ENCODE results near the gene COL1A2. TPM values are rescaled to one million over a fixed set of nuclear protein-coding genes. Genes with fewer than 3 reads are reported as not detected.

Gene COL1A2
- 1,211 and 1,351 TPM in 2 replicates for total RNA-seq (2012; rRNA removed)
- polyA plus RNA-seq (2012; rRNA removed), result 3,922 and 4,454 TPM in 2 replicates
- 4,367 and 7,099 TPM in 2 replicates for polyA plus RNA-seq (2012; cell fraction: cytosol; rRNA removed)
- polyA plus RNA-seq (2012; cell fraction: nucleus; rRNA removed; ENCODE audit: low replicate concordance), result 4,818 and 7,550 TPM in 2 replicates
- percentile 100 among the genes with signal in this experiment for Bru-seq, nascent RNA
- BruChase-seq, experiment 1, labeled RNA remaining after a 6-hour chase, result percentile 100 among the genes with signal in this experiment
- BruChase-seq, experiment 2, labeled RNA remaining after a 2-hour chase, result percentile 100 among the genes with signal in this experiment
- long read RNA-seq, transcript COL1A2-203 (4 exons, 1,123 nt), result major isoform, 70 of 26,295 reads
- long read RNA-seq, partial matches to known transcripts, result 23,786 of 26,295 reads
- long read RNA-seq, other reads (novel, unspliced or antisense), result 2,439 of 26,295 reads

DNA sequence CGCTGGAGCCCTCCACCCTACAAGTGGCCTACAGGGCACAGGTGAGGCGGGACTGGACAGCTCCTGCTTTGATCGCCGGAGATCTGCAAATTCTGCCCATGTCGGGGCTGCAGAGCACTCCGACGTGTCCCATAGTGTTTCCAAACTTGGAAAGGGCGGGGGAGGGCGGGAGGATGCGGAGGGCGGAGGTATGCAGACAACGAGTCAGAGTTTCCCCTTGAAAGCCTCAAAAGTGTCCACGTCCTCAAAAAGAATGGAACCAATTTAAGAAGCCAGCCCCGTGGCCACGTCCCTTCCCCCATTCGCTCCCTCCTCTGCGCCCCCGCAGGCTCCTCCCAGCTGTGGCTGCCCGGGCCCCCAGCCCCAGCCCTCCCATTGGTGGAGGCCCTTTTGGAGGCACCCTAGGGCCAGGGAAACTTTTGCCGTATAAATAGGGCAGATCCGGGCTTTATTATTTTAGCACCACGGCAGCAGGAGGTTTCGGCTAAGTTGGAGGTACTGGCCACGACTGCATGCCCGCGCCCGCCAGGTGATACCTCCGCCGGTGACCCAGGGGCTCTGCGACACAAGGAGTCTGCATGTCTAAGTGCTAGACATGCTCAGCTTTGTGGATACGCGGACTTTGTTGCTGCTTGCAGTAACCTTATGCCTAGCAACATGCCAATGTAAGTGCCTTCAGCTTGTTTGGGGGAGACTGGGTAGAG is at the start of gene COL1A2:
TSS of gene COL1A2 (plus strand) at position 459 of the 704 bp plus-strand sequence. CDS start at position 596, 137 bp downstream.
- H4K20me1 ChIP-seq (ENCODE audit: insufficient read depth, low read length), result peaks cover 22% of the 10 kb centered on the region; the same call in 1 of the 2 replicates
- H3K27me3 ChIP-seq (ENCODE audit: control insufficient read depth, insufficient read depth, low read length), result no peaks in the 10 kb centered on the region
- peak within 1 kb of the TSS; percentile 78 for H4K5ac ChIP-seq (ENCODE audit: low read depth, low read length)
- in situ Hi-C loops (cut with MboI; ENCODE audit: low sequenced_read_pairs) (loop anchor here (5.0 kb wide), 1 partner anchor 97 kb away; no protein-coding TSS in a partner anchor), dilution Hi-C loops (cut with HindIII; ENCODE audit: low sequenced_read_pairs, unreplicated experiment) (no loop called here), intact Hi-C loops (cut with micrococcal nuclease) (loop anchor here (1.0 to 5.0 kb wide), 5 partner anchors 19 to 97 kb away; no protein-coding TSS in a partner anchor)
- peak; percentile 85 for ATAC-seq (ENCODE audit: low read depth)
- peak within 1 kb of the TSS; percentile 99 for H3K14ac ChIP-seq (replicated peaks; ENCODE audit: low read depth, low read length)
- H3K9me3 ChIP-seq (ENCODE audit: control insufficient read depth, insufficient read depth, low read length), result no peaks in the 10 kb centered on the region
- H3K36me3 ChIP-seq (ENCODE audit: control insufficient read depth, insufficient read depth, low read length), result peaks cover 28% of the 10 kb centered on the region
- BruUV-seq (replicated peaks), result no TSS peak
- peak within 1 kb of the TSS; percentile 99 for H3K9ac ChIP-seq (ENCODE audit: low read depth, low read length)
- 2% methylated on average over 12 of the region's 32 CpGs; no CpG with 5 or more reads in 1 of the 2 experiments for WGBS, 2 experiments (ENCODE audit: extremely low coverage in 2 of 2, insufficient read length in 1 of 2)
- peak within 1 kb of the TSS; percentile 99 for H2AK9ac ChIP-seq (replicated peaks; ENCODE audit: low read depth, low read length, poor library complexity)
- H4K91ac ChIP-seq (ENCODE audit: insufficient read depth, low read depth, low read length), result peak within 1 kb of the TSS; percentile 99
- peak within 1 kb of the TSS; percentile 92 for H2BK5ac ChIP-seq (ENCODE audit: low read depth, low read length, poor library complexity, severe bottlenecking)
- peak within 1 kb of the TSS; percentile 81 for H3K4me3 ChIP-seq (ENCODE audit: insufficient read depth, low read depth, low read length)
- POLR2A ChIA-PET (ENCODE audit: unreplicated experiment), result interaction anchor here (0.7 to 3.4 kb wide), 13 partner anchors 9 to 105 kb away, joined by 3 to 169 read pairs (median 7); no protein-coding TSS in a partner anchor
- peak within 1 kb of the TSS; percentile 99 for H3K23ac ChIP-seq (ENCODE audit: low read depth, low read length)
- CTCF ChIA-PET, result interaction anchor here (0.6 to 2.5 kb wide), 7 partner anchors 20 to 106 kb away, joined by 3 to 31 read pairs (median 6); no protein-coding TSS in a partner anchor
- H3K79me1 ChIP-seq (ENCODE audit: low read depth in 1 of 2, low read length in 2 of 2), result peaks cover 13 to 28% of the 10 kb centered on the region in 2 experiments
- peak within 1 kb of the TSS; percentile 86 for H2AFZ ChIP-seq (replicated peaks; ENCODE audit: low read length, poor library complexity)
- peak; percentile 99 for DNase-seq
- H4K8ac ChIP-seq (ENCODE audit: low read depth in 2 of 2, low read length in 2 of 2), result peak within 1 kb of the TSS; percentile 92 to 94
- H3K56ac ChIP-seq (ENCODE audit: extremely low read depth, insufficient read depth, low read length), result peak within 1 kb of the TSS; percentile 97
- H3K27ac ChIP-seq (ENCODE audit: insufficient read depth, low read length), result peak within 1 kb of the TSS; percentile 99
- H3K4ac ChIP-seq (ENCODE audit: low read depth, low read length), result peak within 1 kb of the TSS; percentile 99
- H2BK120ac ChIP-seq (ENCODE audit: low read depth, low read length), result peak within 1 kb of the TSS; percentile 95
- peaks cover 16% of the 10 kb centered on the region for H3K4me1 ChIP-seq (ENCODE audit: control insufficient read depth, insufficient read depth, low read length)
- peak within 1 kb of the TSS; percentile 90 for H3K4me2 ChIP-seq (ENCODE audit: low read depth, low read length)
- H2BK15ac ChIP-seq (ENCODE audit: low read depth, low read length), result peak within 1 kb of the TSS; percentile 93
- H3K9me1 ChIP-seq (ENCODE audit: insufficient read depth, low read length), result no peaks in the 10 kb centered on the region; the same call in 1 of the 2 replicates
- H2AK5ac ChIP-seq (ENCODE audit: low read depth, low read length), result peak within 1 kb of the TSS; percentile 99
- H3K18ac ChIP-seq (ENCODE audit: low read depth, low read length), result peak within 1 kb of the TSS; percentile 94
- peak within 1 kb of the TSS; percentile 95 for H2BK20ac ChIP-seq (ENCODE audit: low read depth, low read length)
- TF ChIP-seq RAD21 (IDR thresholded peaks at IDR 0.05; ENCODE audit: low read length), result peak; percentile 22; the same call in 1 of the 2 replicates
- TF ChIP-seq MAFK (IDR thresholded peaks at IDR 0.05; ENCODE audit: low read depth, low read length), result peak; percentile 14; the same call in 1 of the 2 replicates
- 0 out of 2 replicates have a peak, but pooled peaks have one; percentile 4 for TF ChIP-seq CEBPB (IDR thresholded peaks at IDR 0.05; ENCODE audit: low read depth, low read length)
- TF ChIP-seq SMC3 (IDR thresholded peaks at IDR 0.05; ENCODE audit: low read depth, low read length), result no peak; the same call in 1 of the 2 replicates
- TF ChIP-seq, protein P1, sequence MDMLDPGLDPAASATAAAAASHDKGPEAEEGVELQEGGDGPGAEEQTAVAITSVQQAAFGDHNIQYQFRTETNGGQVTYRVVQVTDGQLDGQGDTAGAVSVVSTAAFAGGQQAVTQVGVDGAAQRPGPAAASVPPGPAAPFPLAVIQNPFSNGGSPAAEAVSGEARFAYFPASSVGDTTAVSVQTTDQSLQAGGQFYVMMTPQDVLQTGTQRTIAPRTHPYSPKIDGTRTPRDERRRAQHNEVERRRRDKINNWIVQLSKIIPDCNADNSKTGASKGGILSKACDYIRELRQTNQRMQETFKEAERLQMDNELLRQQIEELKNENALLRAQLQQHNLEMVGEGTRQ (IDR thresholded peaks at IDR 0.05; ENCODE audit: low read depth, low read length), result peak; percentile 58; the same call in 1 of the 2 replicates
- no peak for TF ChIP-seq RFX5 (IDR thresholded peaks at IDR 0.05; ENCODE audit: low read depth, low read length)
- TF ChIP-seq ELK1 (IDR thresholded peaks at IDR 0.05; ENCODE audit: borderline replicate concordance, low read depth, low read length), result no peak
- peak; percentile 98 for TF ChIP-seq POLR2A (IDR thresholded peaks at IDR 0.05; ENCODE audit: low read depth, low read length)
- peak; percentile 25; the same call in 1 of the 2 replicates for TF ChIP-seq NFE2L2 (IDR thresholded peaks at IDR 0.05; ENCODE audit: low read depth, low read length)
- peak; percentile 97 for TF ChIP-seq MAZ (IDR thresholded peaks at IDR 0.05; ENCODE audit: borderline replicate concordance, low read depth, low read length)
- no peak for TF ChIP-seq RCOR1 (IDR thresholded peaks at IDR 0.05; ENCODE audit: insufficient replicate concordance, low read length)
- TF ChIP-seq MXI1 (IDR thresholded peaks at IDR 0.05; ENCODE audit: borderline replicate concordance, low read depth, low read length), result peak; percentile 53; the same call in 1 of the 2 replicates
- TF ChIP-seq BHLHE40 (IDR thresholded peaks at IDR 0.05; ENCODE audit: low read depth, low read length), result no peak
